T47D (cell line): Measurements from ENCODE around the gene FGD4.

Source experiments
- DNase-seq, 2 experiments: peaks; one replicate each; pipeline versions ENCODE4 v3.0.0 to v3.0.0-alpha.2; 2011 to 2012; ENCODE audit warnings: low read depth in 1 of 2, low spot score in 1 of 2
- JUND ChIP-seq: IDR thresholded peaks from 2 replicates; pipeline ENCODE4 v1.6.1; 2012; ENCODE audit warnings: low read depth
- in situ Hi-C: cut with HindIII; loops from 2 replicates; pipeline ENCODE4 v1.10.0; 2016; ENCODE audit warnings: low sequenced_read_pairs, low pct_unique_long_range_greater_than_20kb

FGD4 gene

DNA sequence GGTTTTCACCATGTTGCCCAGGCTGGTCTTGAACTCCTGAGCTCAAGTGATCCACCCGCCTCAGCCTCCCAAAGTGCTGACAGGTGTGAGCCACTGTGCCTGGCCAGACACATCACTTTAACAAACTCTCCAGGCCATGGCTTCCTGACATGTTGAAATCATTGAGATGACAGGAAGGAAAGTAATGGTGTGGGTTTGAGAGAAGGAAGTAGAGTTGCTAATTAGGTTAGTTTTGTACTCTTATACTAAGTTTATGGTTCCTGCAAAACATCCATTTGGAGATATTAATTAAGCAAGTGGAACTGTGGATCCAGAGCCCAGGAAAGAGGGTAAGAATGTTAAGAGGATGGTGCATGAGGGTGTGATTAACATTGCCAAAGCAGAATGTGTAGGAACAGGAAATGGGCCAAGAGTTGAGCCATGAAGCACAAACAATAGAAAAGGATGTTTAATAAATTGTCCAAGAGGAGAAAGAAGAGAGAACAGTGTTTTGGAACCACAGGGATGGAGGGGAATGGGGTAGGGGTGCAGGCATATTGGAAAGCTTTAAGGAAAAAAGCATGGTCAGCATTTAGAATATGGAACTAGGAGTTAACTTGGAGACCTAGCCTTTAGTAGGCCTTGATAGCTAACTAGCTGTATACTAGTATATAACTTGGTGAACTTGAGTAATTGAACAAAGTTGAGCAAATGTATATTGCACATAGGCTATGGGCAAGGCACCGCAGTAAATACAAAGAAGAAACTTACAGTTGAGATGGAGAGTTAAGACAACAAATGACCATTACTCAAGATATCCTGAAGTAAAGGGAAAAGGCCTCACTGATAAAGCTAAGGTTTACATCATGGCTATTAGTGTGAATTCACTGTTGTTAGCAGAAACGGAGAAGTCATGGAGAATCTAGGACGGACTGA, 188.5 kb downstream of the FGD4 start:
- no peak for DNase-seq
- TF ChIP-seq JUND = no peak
- in situ Hi-C loops = no loop called here

- TF ChIP-seq JUND = no peak
- in situ Hi-C loops = no loop called here
- no peak for DNase-seq
These were observed 189.2 kb downstream of the FGD4 start for GRCh38 chr12:32588604-32589003.

DNA sequence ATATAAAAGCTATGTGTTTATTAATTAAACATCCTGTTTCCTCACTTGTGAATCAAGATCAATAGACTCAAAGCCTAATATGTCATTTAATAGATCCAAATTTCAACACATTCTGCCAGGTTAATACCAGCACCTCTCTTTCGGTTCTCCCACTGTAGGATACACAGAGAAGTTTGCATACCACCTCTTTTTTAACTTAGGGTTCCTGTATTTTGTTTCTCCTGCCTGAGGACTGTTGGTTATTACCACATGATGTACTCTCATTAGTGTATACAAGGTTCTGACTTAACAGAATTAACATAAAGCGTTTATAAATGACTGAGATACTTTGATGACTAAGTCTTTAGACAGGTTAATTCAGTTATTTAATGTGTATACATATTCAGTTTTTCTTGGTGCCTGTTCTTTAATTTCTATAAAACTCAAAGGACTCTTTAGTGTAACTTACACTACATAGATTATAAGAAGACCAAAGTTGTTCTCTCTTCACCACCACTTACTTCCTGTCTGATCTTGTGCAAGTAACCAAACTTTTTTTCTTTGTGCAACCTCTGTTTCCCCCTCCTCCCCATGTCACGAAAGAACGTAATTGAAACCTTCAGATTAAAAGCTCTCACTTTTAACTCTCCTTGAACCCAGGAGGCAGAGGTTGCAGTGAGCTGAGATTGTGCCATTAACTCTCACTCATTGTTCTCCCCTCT, 190.0 kb downstream of the FGD4 start:
- DNase-seq = no peak
- in situ Hi-C loops = no loop called here
- TF ChIP-seq JUND = no peak

DNA sequence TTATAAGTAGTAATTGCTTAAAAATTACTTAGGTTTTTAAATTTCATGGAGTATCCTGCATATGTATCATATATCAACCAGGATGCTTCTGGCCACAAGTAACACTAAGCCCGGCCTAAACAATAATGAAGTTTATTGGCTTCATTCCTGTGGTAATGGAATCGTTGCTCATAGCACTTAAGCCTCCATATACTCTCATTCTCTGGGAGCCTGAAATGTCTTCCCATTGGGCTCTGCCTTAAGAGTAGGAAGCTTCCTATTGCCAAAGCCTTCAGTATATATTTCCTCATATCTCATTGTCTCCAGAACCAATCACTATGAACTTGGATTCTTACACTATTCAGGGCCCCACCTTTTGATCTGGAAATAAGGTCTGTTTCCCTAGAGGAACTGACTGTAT, 195.9 kb downstream of the FGD4 start:
- no peak for DNase-seq
- no peak for TF ChIP-seq JUND
- in situ Hi-C loops = no loop called here

- TF ChIP-seq JUND = no peak
- DNase-seq = no peak
- in situ Hi-C loops = no loop called here
These were observed 196.7 kb downstream of the FGD4 start for GRCh38 chr12:32596030-32596429.

DNA sequence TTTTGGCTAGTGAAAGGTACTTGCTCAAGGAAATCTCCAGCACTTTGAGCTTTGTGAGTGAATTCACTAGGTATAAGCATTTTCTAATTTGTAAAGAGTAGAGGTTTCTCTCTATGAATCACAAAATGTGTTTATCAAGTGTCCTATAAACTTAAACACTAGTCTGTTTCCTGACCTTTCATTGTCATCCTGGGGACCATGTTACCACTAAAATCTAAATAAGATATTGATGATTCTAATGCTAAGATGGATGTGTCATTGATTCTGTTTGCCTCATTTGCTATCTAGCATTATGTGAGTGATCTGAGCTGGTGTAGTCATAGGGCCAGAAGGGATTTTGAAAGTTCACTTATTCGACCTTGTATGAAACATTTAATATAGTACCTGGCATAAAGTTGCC, 199.3 kb downstream of the FGD4 start:
- in situ Hi-C loops = no loop called here
- no peak for TF ChIP-seq JUND
- no peak for DNase-seq

DNA sequence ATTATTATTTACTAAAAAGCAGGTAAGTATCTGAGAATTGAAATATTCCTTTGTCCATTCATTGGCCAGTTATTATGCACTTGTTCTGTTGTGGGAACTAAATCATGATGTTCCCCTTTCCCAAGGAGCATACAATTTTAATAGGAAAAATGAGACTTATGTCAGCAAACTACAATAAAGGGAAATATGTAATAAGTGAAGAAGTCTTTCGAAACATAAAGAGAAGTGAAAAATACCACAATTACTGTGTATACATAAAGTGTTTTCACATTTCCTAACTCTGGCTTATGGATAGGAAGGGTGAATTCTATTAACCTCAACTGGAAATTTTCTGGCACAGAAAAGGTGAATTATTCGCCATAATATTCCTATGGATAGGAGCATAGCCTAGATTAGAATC, 201.3 kb downstream of the FGD4 start:
- no peak for DNase-seq
- no peak for TF ChIP-seq JUND
- in situ Hi-C loops = no loop called here

- no peak for TF ChIP-seq JUND
- no peak for DNase-seq
- in situ Hi-C loops = no loop called here
These were observed 203.7 kb downstream of the FGD4 start for GRCh38 chr12:32603071-32603470.

GRCh38 chr12:32603858-32604257, 204.5 kb downstream of the FGD4 start:
- no peak for TF ChIP-seq JUND
- in situ Hi-C loops = no loop called here
- DNase-seq = no peak

DNA sequence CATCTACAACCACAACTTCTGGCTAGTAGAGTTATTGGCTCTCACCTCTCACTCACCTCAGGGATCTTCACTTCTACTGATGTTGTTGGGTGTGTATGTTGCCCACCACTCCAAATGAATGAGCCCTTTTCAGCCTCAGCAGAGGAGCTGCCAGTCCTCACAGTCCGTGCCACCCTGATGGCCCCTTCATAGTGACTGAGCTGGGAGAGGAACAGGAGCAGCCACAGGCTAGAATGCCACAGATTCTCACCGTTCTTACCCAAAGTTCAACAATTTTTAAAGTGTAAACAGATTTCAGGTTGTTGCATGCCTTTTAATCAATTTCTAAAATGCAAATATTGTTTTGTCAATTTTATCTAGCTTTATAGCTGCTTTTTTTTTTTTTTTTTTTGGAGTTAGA, 205.2 kb downstream of the FGD4 start:
- no peak for TF ChIP-seq JUND
- no peak for DNase-seq
- in situ Hi-C loops = no loop called here

DNA sequence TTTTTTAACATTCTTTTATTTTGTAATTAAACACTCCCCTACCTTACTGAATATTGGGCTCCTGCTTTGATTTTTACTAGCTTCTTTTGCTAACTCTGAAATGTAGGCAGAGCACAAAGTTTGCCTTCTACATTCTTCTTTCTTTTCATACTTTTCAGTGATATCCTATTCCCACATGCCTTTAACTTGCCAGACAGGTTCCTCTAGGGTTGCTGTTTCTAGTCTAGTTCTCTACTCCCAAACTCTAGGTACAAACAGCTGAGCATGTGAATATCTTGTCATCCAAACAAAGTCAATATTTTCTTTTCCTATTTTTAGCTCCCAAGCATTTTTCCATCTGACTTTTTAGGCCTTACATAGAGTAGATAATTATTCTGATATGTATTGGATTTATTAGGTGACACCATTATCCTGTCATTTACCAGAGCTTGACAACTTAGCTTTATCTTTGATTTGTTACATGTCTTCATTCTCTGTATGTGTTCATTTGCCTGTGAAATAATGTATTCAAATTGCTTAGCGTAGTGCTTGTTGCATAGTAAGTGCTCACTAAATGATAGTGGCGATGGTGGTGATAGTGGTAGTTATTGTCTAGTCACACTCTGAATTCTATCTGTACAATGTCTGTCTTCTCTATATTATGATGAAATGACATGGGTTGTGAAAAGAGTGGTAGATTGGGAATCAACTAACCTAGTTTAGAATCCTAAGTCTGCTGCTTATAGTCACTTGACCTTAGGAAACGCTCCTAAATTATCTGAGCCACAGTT, 206.2 kb downstream of the FGD4 start:
- no peak for TF ChIP-seq JUND
- DNase-seq = peak; percentile 26 to 79
- in situ Hi-C loops = no loop called here

DNA sequence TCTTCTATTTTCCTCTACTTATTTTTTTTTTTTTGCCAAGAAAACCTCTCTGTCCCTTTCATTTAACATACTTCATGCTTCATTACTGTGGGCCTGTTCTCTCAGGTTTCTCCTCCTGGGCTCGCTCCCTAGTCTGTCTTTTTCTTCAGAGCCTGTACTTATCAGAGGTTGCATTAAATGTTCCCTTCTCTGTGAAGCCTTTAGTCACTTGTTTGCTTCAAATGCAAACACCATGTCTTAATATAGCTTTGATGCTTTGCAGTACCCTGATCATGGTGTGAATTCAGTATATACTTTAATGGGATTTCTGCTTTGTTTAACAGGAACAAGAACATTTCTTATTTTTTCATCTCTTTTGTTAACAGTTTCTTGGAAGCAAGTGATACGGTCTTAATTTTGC, 207.1 kb downstream of the FGD4 start:
- TF ChIP-seq JUND = no peak
- no peak for DNase-seq
- in situ Hi-C loops = no loop called here

- TF ChIP-seq JUND = no peak
- in situ Hi-C loops = no loop called here
- DNase-seq = no peak
These were observed 210.6 kb downstream of the FGD4 start for GRCh38 chr12:32609966-32610365.
